SK-N-MC (cell line): Measurements from ENCODE around the gene CLIP2.

Experiments used
- EZH2 ChIP-seq: fragments of 200-600 bp; sonication (generic); IDR thresholded peaks from one replicate; pipeline ENCODE4 v1.6.1; 2017; ENCODE audit warnings: antibody characterized with exemption
- FOXP2 ChIP-seq: optimal IDR thresholded peaks from 2 replicates; pipeline ENCODE3; 2011; ENCODE audit warnings: mild to moderate bottlenecking, moderate library complexity; ENCODE audit not compliant: insufficient read depth; ENCODE audit errors: extremely low read length, control extremely low read depth
- POLR2AphosphoS5 ChIP-seq: IDR thresholded peaks from 2 replicates; pipeline ENCODE4 v1.6.1; 2012; ENCODE audit warnings: mild to moderate bottlenecking, low read depth, low read length, borderline replicate concordance

DNA sequence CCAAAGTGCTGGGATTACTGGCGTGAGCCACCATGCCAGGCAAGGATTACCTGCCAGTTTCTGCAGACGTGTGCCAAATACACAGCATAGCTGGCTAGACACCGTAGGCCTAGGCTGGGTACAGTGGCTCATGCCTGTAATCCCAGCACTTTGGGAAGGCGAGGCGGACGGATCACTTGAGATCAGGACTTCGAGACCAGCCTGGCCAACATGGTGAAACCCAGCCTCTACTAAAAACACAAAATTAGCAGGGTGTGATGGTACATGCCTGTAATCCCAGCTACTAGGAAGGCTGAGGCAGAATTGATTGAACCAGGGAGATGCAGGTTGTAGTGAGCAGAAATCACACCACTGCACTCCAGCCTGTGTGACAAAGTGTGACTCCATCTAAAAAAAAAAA is 35.9 kb upstream of the CLIP2 start:
- TF ChIP-seq POLR2AphosphoS5 (no peak), EZH2 (no peak), FOXP2 (no peak)
